PFSK-1 (cell line): ENCODE data around the gene CBLN1.

Source experiments
- FOXP2 ChIP-seq: optimal IDR thresholded peaks from 2 replicates; pipeline ENCODE3; 2011; ENCODE audit warnings: borderline replicate concordance, control low read depth, inconsistent platforms; ENCODE audit not compliant: insufficient read depth; ENCODE audit errors: extremely low read length, extremely low read depth
- POLR2AphosphoS5 ChIP-seq: IDR thresholded peaks from 2 replicates; pipeline ENCODE4 v1.6.1; 2012; ENCODE audit warnings: low read depth, mild to moderate bottlenecking, control low read depth, low read length, moderate library complexity
- TAF1 ChIP-seq: IDR thresholded peaks from 2 replicates; pipeline ENCODE4 v1.6.1; 2012; ENCODE audit warnings: low read length, control low read depth, borderline replicate concordance; ENCODE audit not compliant: insufficient read depth

DNA sequence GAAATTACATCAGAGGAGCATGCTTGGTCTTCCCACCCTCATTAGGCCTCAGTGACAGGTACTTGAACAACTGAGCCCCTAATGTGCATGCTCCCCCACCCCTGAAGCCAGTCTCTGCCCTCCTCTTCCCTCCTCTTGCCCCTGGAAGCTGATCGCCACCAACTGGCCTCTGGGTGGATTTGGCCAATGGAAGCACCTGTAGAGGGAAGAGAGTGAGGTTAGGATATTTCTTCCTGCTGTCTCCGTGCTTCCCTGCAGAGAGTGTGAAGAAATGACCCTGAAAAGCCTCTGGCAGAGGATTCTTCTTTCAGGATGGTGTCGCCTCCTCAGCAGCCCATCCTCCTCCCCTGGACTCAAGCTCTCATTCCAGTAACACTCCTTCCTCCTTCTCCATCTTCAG is 5.9 kb upstream of the CBLN1 start:
- no peak for TF ChIP-seq POLR2AphosphoS5
- TF ChIP-seq TAF1, result no peak
- TF ChIP-seq FOXP2, result no peak
